Stomach (tissue), 9 donors: ENCODE data around the gene MAMLD1. TPM values are rescaled to one million over a fixed set of nuclear protein-coding genes. Genes with fewer than 3 reads are reported as not detected.

ENCODE experiments used
- DNase-seq, 2 donors: peaks; one replicate each; pipeline versions ENCODE4 v3.0.0 to v3.0.0-alpha.2; 2013 to 2019
- H3K27ac ChIP-seq, 5 donors: fragments of 200-600 bp in 4 of 5; sonication (generic) in 4 of 5; one replicate each; pipeline ENCODE4 v1.5.1; 2013 to 2019; ENCODE audit warnings: mild to moderate bottlenecking in 1 of 5, moderate library complexity in 1 of 5
- H3K27me3 ChIP-seq, 3 donors: fragments of 200-600 bp; sonication (generic); one replicate each; pipeline ENCODE4 v1.5.1; 2017 to 2019; ENCODE audit warnings: mixed run types in 1 of 3
- H3K36me3 ChIP-seq, 4 donors: fragments of 200-600 bp; sonication (generic); 1 replicate in 3 of 4; 2 replicates in 1 of 4; pipeline ENCODE4 v1.5.1; 2016 to 2019
- H3K4me1 ChIP-seq, 4 donors: fragments of 200-600 bp; sonication (generic); one replicate each; pipeline ENCODE4 v1.5.1; 2016 to 2019
- H3K4me3 ChIP-seq, 4 donors: fragments of 200-600 bp; sonication (generic) in 3 of 4; one replicate each; pipeline ENCODE4 v1.5.1; 2016 to 2019; ENCODE audit warnings: mild to moderate bottlenecking in 1 of 4
- H3K9me3 ChIP-seq, 4 donors: fragments of 200-600 bp; sonication (generic); one replicate each; pipeline ENCODE4 v1.5.1; 2016 to 2019
- EP300 ChIP-seq: sonication (generic); formaldehyde crosslinking; IDR thresholded peaks from one replicate; pipeline ENCODE4 v1.6.1; 2017; ENCODE audit warnings: antibody characterized with exemption
- POLR2A ChIP-seq, 4 donors: fragments of 450-650 bp; IDR thresholded peaks; one replicate each; pipeline ENCODE4 v1.6.1; 2016; ENCODE audit warnings: antibody characterized with exemption in 4 of 4, control low read depth in 2 of 4, mild to moderate bottlenecking in 1 of 4, moderate library complexity in 1 of 4
- POLR2AphosphoS5 ChIP-seq, 3 donors: sonication (generic); formaldehyde crosslinking; IDR thresholded peaks; one replicate each; pipeline ENCODE4 v1.6.1; 2016; ENCODE audit warnings: antibody characterized with exemption in 3 of 3
- WGBS, 5 donors: extraction: QIAGEN DNeasy Blood & Tissue Kit in 3 of 5; methylation state at CpG; one replicate each; pipeline versions ENCODE4 v1.1.5 to v1.1.7; 2013 to 2018; 5-methylcytosine and 5-hydroxymethylcytosine counted together
- intact Hi-C: fragments of 100-400 bp; cut with DNase I; formaldehyde crosslinking; loops from one replicate; pipeline ENCODE4 v1.15.1; 2023; ENCODE audit warnings: low total_unique reads
- polyA plus RNA-seq, 3 donors: library from polyadenylated mRNA; stranded (reverse); fragments of 200-250 nt; gene quantifications; one replicate each; pipeline ENCODE4 v1.2.3, GENCODE V29; 2013
- total RNA-seq, 5 donors: library from RNA; depleted of rRNA; stranded (reverse); fragments of >200 nt; gene quantifications; one replicate each; pipeline versions ENCODE4 v1.1.0 to v1.2.3, GENCODE V29; 2014 to 2016
- TF ChIP-seq, protein P1 (sequence below), 7 experiments: fragments of 450-650 bp in 4 of 7; fragments of 200-600 bp in 3 of 7; sonication (generic) in 3 of 7; IDR thresholded peaks; one replicate each; pipeline ENCODE4 v1.5.1; 2016 to 2019; ENCODE audit warnings: antibody characterized with exemption in 7 of 7, control low read depth in 2 of 7, mild to moderate bottlenecking in 1 of 7
- donor health status: healthy with polysubstance abuse.
- donor health status: Bipolar disorder and iron deficiency.
- donor health status: healthy.

MAMLD1 gene
- total and polyA plus RNA-seq, 8 donors: 0.73 to 6.4 (median 1.7) TPM; not detected in 1

GRCh38 chrX:150372280-150372679, 9.2 kb downstream of the MAMLD1 start:
- intact Hi-C loops: no loop called here
- WGBS, 5 donors: 64 to 85% (median 77%) methylated on average over 8 of the region's 8 CpGs
- Histone ChIP-seq H3K4me3 (no peak overlapping the region), H3K36me3 (no peaks in the 10 kb centered on the region), H3K9me3 (no peaks in the 10 kb centered on the region), H3K27ac (no peak overlapping the region), H3K4me1 (no peaks in the 10 kb centered on the region), H3K27me3 (no peaks in the 10 kb centered on the region)
- no peak for DNase-seq
- TF ChIP-seq POLR2AphosphoS5 (IDR thresholded peaks at IDR 0.05) (no peak), EP300 (no peak), POLR2A (IDR thresholded peaks at IDR 0.05) (no peak)
- TF ChIP-seq, protein P1, sequence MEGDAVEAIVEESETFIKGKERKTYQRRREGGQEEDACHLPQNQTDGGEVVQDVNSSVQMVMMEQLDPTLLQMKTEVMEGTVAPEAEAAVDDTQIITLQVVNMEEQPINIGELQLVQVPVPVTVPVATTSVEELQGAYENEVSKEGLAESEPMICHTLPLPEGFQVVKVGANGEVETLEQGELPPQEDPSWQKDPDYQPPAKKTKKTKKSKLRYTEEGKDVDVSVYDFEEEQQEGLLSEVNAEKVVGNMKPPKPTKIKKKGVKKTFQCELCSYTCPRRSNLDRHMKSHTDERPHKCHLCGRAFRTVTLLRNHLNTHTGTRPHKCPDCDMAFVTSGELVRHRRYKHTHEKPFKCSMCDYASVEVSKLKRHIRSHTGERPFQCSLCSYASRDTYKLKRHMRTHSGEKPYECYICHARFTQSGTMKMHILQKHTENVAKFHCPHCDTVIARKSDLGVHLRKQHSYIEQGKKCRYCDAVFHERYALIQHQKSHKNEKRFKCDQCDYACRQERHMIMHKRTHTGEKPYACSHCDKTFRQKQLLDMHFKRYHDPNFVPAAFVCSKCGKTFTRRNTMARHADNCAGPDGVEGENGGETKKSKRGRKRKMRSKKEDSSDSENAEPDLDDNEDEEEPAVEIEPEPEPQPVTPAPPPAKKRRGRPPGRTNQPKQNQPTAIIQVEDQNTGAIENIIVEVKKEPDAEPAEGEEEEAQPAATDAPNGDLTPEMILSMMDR (IDR thresholded peaks at IDR 0.05): no peak

- DNase-seq: no peak
- intact Hi-C loops: no loop called here
- 62 to 80% (median 66%) methylated on average over 5 to 6 of the region's 6 CpGs for WGBS, 5 donors
- no peak for TF ChIP-seq EP300
- H3K27ac ChIP-seq: no peak overlapping the region
- H3K9me3 ChIP-seq: no peaks in the 10 kb centered on the region
- no peaks in the 10 kb centered on the region for H3K27me3 ChIP-seq
- no peaks in the 10 kb centered on the region for H3K4me1 ChIP-seq
- H3K4me3 ChIP-seq: no peak overlapping the region
- no peaks in the 10 kb centered on the region for H3K36me3 ChIP-seq
These were observed 9.6 kb downstream of the MAMLD1 start for GRCh38 chrX:150372756-150373155.

DNA sequence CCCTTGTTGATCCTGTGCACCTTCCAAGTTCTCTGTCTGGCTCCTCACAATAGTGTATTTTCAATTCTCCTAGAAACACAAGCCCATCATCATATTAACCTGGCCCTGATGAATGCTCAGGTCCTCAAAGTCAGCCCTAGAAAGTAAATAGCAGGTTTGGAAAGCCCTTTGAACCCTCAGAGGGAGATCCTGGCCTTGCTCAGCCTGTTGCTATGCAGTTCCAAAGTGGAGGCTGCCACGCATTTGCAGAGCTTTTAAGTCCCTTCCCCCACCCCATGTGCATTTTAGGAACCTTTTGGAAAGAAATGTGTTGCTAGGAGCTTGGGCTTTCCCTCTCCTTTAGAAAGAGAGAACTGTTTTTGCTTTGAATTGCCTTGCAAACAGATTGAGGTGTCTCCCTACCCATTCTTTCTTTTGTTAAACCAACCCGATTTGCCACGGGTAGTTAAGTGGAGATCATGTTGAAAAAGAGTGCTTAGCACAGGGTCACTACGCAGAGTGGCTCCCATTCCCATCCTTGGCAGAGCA, 12.2 kb downstream of the MAMLD1 start:
- DNase-seq: peak in 1 of 2 donors; percentile 38
- H3K4me3 ChIP-seq: no peak overlapping the region
- intact Hi-C loops: no loop called here
- no peak overlapping the region for H3K27ac ChIP-seq
- H3K36me3 ChIP-seq: no peaks in the 10 kb centered on the region
- no peaks in the 10 kb centered on the region for H3K27me3 ChIP-seq
- H3K9me3 ChIP-seq: no peaks in the 10 kb centered on the region
- 49 to 83% (median 62%) methylated on average over 4 of the region's 4 CpGs for WGBS, 5 donors
- no peak for TF ChIP-seq EP300
- TF ChIP-seq, protein P1 (IDR thresholded peaks at IDR 0.05): no peak
- no peak for TF ChIP-seq POLR2AphosphoS5 (IDR thresholded peaks at IDR 0.05)
- no peak for TF ChIP-seq POLR2A (IDR thresholded peaks at IDR 0.05)
- H3K4me1 ChIP-seq: no peaks in the 10 kb centered on the region

DNA sequence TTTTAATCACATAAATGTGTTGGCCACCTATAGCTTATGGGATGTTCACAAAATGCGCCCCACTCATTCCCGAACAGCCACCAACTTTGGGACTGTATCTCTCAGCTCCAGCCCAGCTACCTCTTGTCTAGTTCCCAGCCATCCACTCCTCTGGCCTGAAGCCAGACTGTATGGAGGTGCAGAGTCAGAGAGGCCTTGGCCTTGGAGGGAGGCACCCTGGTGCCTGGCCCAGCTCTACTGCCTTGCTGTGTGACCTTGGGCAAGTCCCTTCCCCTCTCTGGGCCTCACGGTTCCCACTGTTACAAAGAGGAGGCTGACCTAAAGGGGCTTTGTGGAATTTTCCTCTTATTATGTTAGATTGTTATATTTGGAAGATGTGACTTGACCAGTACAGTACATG, 13.9 kb downstream of the MAMLD1 start:
- no peaks in the 10 kb centered on the region for H3K9me3 ChIP-seq
- H3K4me3 ChIP-seq: no peak overlapping the region
- no peaks in the 10 kb centered on the region for H3K36me3 ChIP-seq
- WGBS, 5 donors: 79 to 95% (median 80%) methylated on average over 3 of the region's 3 CpGs
- intact Hi-C loops: no loop called here
- no peak for DNase-seq
- H3K4me1 ChIP-seq: no peaks in the 10 kb centered on the region
- H3K27ac ChIP-seq: no peak overlapping the region
- TF ChIP-seq POLR2A (IDR thresholded peaks at IDR 0.05) (no peak), EP300 (no peak), POLR2AphosphoS5 (IDR thresholded peaks at IDR 0.05) (no peak)
- TF ChIP-seq, protein P1 (IDR thresholded peaks at IDR 0.05): no peak
- no peaks in the 10 kb centered on the region for H3K27me3 ChIP-seq

- no peak for DNase-seq
- H3K9me3 ChIP-seq: no peaks in the 10 kb centered on the region
- WGBS, 5 donors: 42 to 75% (median 45%) methylated on average over 1 of the region's 1 CpG
These were observed 41.9 kb downstream of the MAMLD1 start for GRCh38 chrX:150405006-150405405.

More at GRCh38 chrX:150405006-150405405, 41.9 kb downstream of the MAMLD1 start:
- no peak overlapping the region for H3K27ac ChIP-seq
- intact Hi-C loops: no loop called here
- no peak overlapping the region for H3K4me3 ChIP-seq
- H3K4me1 ChIP-seq: no peaks in the 10 kb centered on the region
- no peaks in the 10 kb centered on the region for H3K27me3 ChIP-seq
- no peaks in the 10 kb centered on the region for H3K36me3 ChIP-seq
- TF ChIP-seq, protein P1 (IDR thresholded peaks at IDR 0.05): no peak
- TF ChIP-seq POLR2AphosphoS5 (IDR thresholded peaks at IDR 0.05) (no peak), EP300 (no peak), POLR2A (IDR thresholded peaks at IDR 0.05) (no peak)
